Measurements from ENCODE around the gene SGIP1. TPM values are rescaled to one million over a fixed set of nuclear protein-coding genes. Genes with fewer than 3 reads are reported as not detected.

The SGIP1 gene
- total RNA-seq, 4 donors from 2014 or later, result 0.10 to 2.8 (median 0.66) TPM

GRCh38 chr1:66617362-66618184 lies 83.6 kb downstream of the SGIP1 start:
- WGBS, result 57% methylated on average over 4 of the region's 4 CpGs
- no peak overlapping the region for H3K27ac ChIP-seq
- TF ChIP-seq EP300 (IDR thresholded peaks at IDR 0.05), result no peak
- TF ChIP-seq POLR2AphosphoS5 (IDR thresholded peaks at IDR 0.05), result no peak
- no peak for TF ChIP-seq CTCF (IDR thresholded peaks at IDR 0.05)
- no peak for TF ChIP-seq POLR2A (IDR thresholded peaks at IDR 0.05)
- no peak overlapping the region for H3K4me3 ChIP-seq
- no peaks in the 10 kb centered on the region for H3K9me3 ChIP-seq
- no peaks in the 10 kb centered on the region for H3K36me3 ChIP-seq
- DNase-seq (ENCODE audit: low spot score in 2 of 2), result no peak
- H3K4me1 ChIP-seq, result no peaks in the 10 kb centered on the region
- no peaks in the 10 kb centered on the region for H3K27me3 ChIP-seq

GRCh38 chr1:66618390-66618789 lies 84.4 kb downstream of the SGIP1 start:
- Histone ChIP-seq H3K4me3 (no peak overlapping the region), H3K4me1 (no peaks in the 10 kb centered on the region), H3K27ac (no peak overlapping the region), H3K9me3 (no peaks in the 10 kb centered on the region), H3K27me3 (no peaks in the 10 kb centered on the region), H3K36me3 (no peaks in the 10 kb centered on the region)
- TF ChIP-seq EP300 (IDR thresholded peaks at IDR 0.05), result no peak
- TF ChIP-seq POLR2AphosphoS5 (IDR thresholded peaks at IDR 0.05), result no peak
- no peak for TF ChIP-seq POLR2A (IDR thresholded peaks at IDR 0.05)
- no peak for TF ChIP-seq CTCF (IDR thresholded peaks at IDR 0.05)
- no peak for DNase-seq (ENCODE audit: low spot score in 2 of 2)

- no peaks in the 10 kb centered on the region for H3K36me3 ChIP-seq
- TF ChIP-seq EP300 (IDR thresholded peaks at IDR 0.05) (no peak), POLR2AphosphoS5 (IDR thresholded peaks at IDR 0.05) (no peak), POLR2A (IDR thresholded peaks at IDR 0.05) (no peak), CTCF (IDR thresholded peaks at IDR 0.05) (no peak)
- no peak overlapping the region for H3K27ac ChIP-seq
- H3K27me3 ChIP-seq, result no peaks in the 10 kb centered on the region
- no peak overlapping the region for H3K4me3 ChIP-seq
- 72% methylated on average over 1 of the region's 1 CpG for WGBS
- DNase-seq (ENCODE audit: low spot score in 2 of 2), result no peak
- peaks cover 4% of the 10 kb centered on the region for H3K4me1 ChIP-seq
- H3K9me3 ChIP-seq, result no peaks in the 10 kb centered on the region
Observed at GRCh38 chr1:66623812-66624211, 89.9 kb downstream of the SGIP1 start.

- Histone ChIP-seq H3K4me1 (peaks cover 4% of the 10 kb centered on the region), H3K4me3 (no peak overlapping the region), H3K27me3 (no peaks in the 10 kb centered on the region), H3K27ac (peak overlapping the region; percentile 48), H3K36me3 (no peaks in the 10 kb centered on the region), H3K9me3 (no peaks in the 10 kb centered on the region)
- 88% methylated on average over 1 of the region's 1 CpG for WGBS
- TF ChIP-seq EP300 (IDR thresholded peaks at IDR 0.05), result no peak
- TF ChIP-seq CTCF (IDR thresholded peaks at IDR 0.05), result no peak
- TF ChIP-seq POLR2AphosphoS5 (IDR thresholded peaks at IDR 0.05), result no peak
- no peak for TF ChIP-seq POLR2A (IDR thresholded peaks at IDR 0.05)
- no peak for DNase-seq (ENCODE audit: low spot score in 2 of 2)
Observed at GRCh38 chr1:66624412-66625060, 90.6 kb downstream of the SGIP1 start.

- Histone ChIP-seq H3K9me3 (no peaks in the 10 kb centered on the region), H3K27ac (no peak overlapping the region), H3K36me3 (no peaks in the 10 kb centered on the region), H3K27me3 (no peaks in the 10 kb centered on the region), H3K4me1 (peaks cover 4% of the 10 kb centered on the region), H3K4me3 (no peak overlapping the region)
- DNase-seq (ENCODE audit: low spot score in 2 of 2), result no peak
- no peak for TF ChIP-seq POLR2AphosphoS5 (IDR thresholded peaks at IDR 0.05)
- no peak for TF ChIP-seq POLR2A (IDR thresholded peaks at IDR 0.05)
- no peak for TF ChIP-seq EP300 (IDR thresholded peaks at IDR 0.05)
- no peak for TF ChIP-seq CTCF (IDR thresholded peaks at IDR 0.05)
Observed at GRCh38 chr1:66626261-66626660, 92.3 kb downstream of the SGIP1 start.
